Stomach smooth muscle (tissue), 2 donors: ENCODE data around the gene SCGB1C1.

Experiments used
- H3K27ac ChIP-seq: one replicate; pipeline ENCODE4 v1.7.0; 2013; ENCODE audit warnings: mild to moderate bottlenecking, low read length, inconsistent platforms
- H3K27me3 ChIP-seq, 2 donors: one replicate each; pipeline ENCODE4 v1.7.0; 2013; ENCODE audit warnings: low read length in 2 of 2; ENCODE audit not compliant: insufficient read depth in 2 of 2, control insufficient read depth in 1 of 2
- H3K36me3 ChIP-seq, 2 donors: one replicate each; pipeline ENCODE4 v1.7.0; 2013; ENCODE audit warnings: low read length in 2 of 2; ENCODE audit not compliant: control insufficient read depth in 2 of 2, insufficient read depth in 2 of 2
- H3K4me1 ChIP-seq: one replicate; pipeline ENCODE4 v1.7.0; 2013; ENCODE audit warnings: low read length; ENCODE audit not compliant: control insufficient read depth, insufficient read depth
- H3K4me3 ChIP-seq, 2 donors: one replicate each; pipeline ENCODE4 v1.7.0; 2013; ENCODE audit warnings: low read length in 2 of 2
- H3K9ac ChIP-seq, 2 donors: one replicate each; pipeline ENCODE4 v1.7.0; 2013; ENCODE audit warnings: low read length in 2 of 2, mild to moderate bottlenecking in 1 of 2
- H3K9me3 ChIP-seq, 2 donors: one replicate each; pipeline ENCODE4 v1.7.0; 2013; ENCODE audit warnings: low read length in 2 of 2; ENCODE audit not compliant: control insufficient read depth in 2 of 2
- donor health status: healthy.
- donor health status: Pancreatic carcinoma.

The SCGB1C1 gene

GRCh38 chr11:206002-206384, 13.1 kb downstream of the SCGB1C1 start:
- H3K4me1 ChIP-seq, result peaks cover 56% of the 10 kb centered on the region
- no peaks in the 10 kb centered on the region for H3K27me3 ChIP-seq
- peak overlapping the region; percentile 91 to 95 for H3K9ac ChIP-seq
- H3K4me3 ChIP-seq, result peak overlapping the region; percentile 92 to 96
- H3K36me3 ChIP-seq, result peaks cover 25 to 41% of the 10 kb centered on the region in 2 donors
- no peak overlapping the region for H3K27ac ChIP-seq
- no peaks in the 10 kb centered on the region for H3K9me3 ChIP-seq

GRCh38 chr11:206526-207207, 13.8 kb downstream of the SCGB1C1 start:
- Histone ChIP-seq H3K4me1 (peaks cover 59% of the 10 kb centered on the region), H3K27me3 (no peaks in the 10 kb centered on the region), H3K27ac (peak overlapping the region; percentile 99), H3K36me3 (peaks cover 32 to 45% of the 10 kb centered on the region in 2 donors), H3K9me3 (no peaks in the 10 kb centered on the region), H3K9ac (peak overlapping the region; percentile 91 to 95), H3K4me3 (peak overlapping the region; percentile 92 to 96)

- peak within 1 kb of the TSS; percentile 99 for H3K27ac ChIP-seq
These were observed 14.5 kb downstream of the SCGB1C1 start, which contains the start of the genes BET1L and RIC8A for GRCh38 chr11:207208-207862. TSS of gene BET1L (minus strand) at chr11:207399. CDS start at chr11:207321, 78 bp downstream. TSS of gene RIC8A (plus strand) at chr11:207708. CDS start at chr11:208855, 1,147 bp downstream.

GRCh38 chr11:207863-208180, 14.9 kb downstream of the SCGB1C1 start:
- peak overlapping the region; percentile 99 for H3K27ac ChIP-seq
- H3K9me3 ChIP-seq, result no peaks in the 10 kb centered on the region
- H3K36me3 ChIP-seq, result peaks cover 43 to 55% of the 10 kb centered on the region in 2 donors
- H3K4me3 ChIP-seq, result peak overlapping the region; percentile 74 to 96
- no peaks in the 10 kb centered on the region for H3K27me3 ChIP-seq
- H3K4me1 ChIP-seq, result peaks cover 59% of the 10 kb centered on the region
- peak overlapping the region; percentile 95 to 97 for H3K9ac ChIP-seq

More at GRCh38 chr11:207208-207862, 14.5 kb downstream of the SCGB1C1 start, which contains the start of the genes BET1L and RIC8A:
- no peaks in the 10 kb centered on the region for H3K27me3 ChIP-seq
- peak within 1 kb of the TSS; percentile 92 to 96 for H3K4me3 ChIP-seq
- H3K9me3 ChIP-seq, result no peaks in the 10 kb centered on the region
- H3K9ac ChIP-seq, result peak within 1 kb of the TSS; percentile 95 to 97
- H3K4me1 ChIP-seq, result peaks cover 59% of the 10 kb centered on the region
- H3K36me3 ChIP-seq, result peaks cover 38 to 51% of the 10 kb centered on the region in 2 donors

- Histone ChIP-seq H3K9ac (peak overlapping the region; percentile 95 to 97), H3K27ac (peak overlapping the region; percentile 99), H3K4me1 (peaks cover 59% of the 10 kb centered on the region), H3K27me3 (no peaks in the 10 kb centered on the region), H3K9me3 (no peaks in the 10 kb centered on the region), H3K4me3 (peak overlapping the region; percentile 74 to 96), H3K36me3 (peaks cover 46 to 55% of the 10 kb centered on the region in 2 donors)
These were observed 15.5 kb downstream of the SCGB1C1 start for GRCh38 chr11:208181-208916.

GRCh38 chr11:208917-209260, 16.0 kb downstream of the SCGB1C1 start:
- Histone ChIP-seq H3K27me3 (no peaks in the 10 kb centered on the region), H3K9ac (peak overlapping the region; percentile 80 to 95), H3K4me3 (peak overlapping the region; percentile 74 to 96), H3K36me3 (peaks cover 41 to 52% of the 10 kb centered on the region in 2 donors), H3K4me1 (peaks cover 57% of the 10 kb centered on the region), H3K27ac (peak overlapping the region; percentile 99), H3K9me3 (no peaks in the 10 kb centered on the region)

- peak overlapping the region; percentile 74 to 96 for H3K4me3 ChIP-seq
- H3K9ac ChIP-seq, result peak overlapping the region; percentile 80 to 95
- peaks cover 41 to 55% of the 10 kb centered on the region in 2 donors for H3K36me3 ChIP-seq
- no peaks in the 10 kb centered on the region for H3K27me3 ChIP-seq
- no peaks in the 10 kb centered on the region for H3K9me3 ChIP-seq
- H3K4me1 ChIP-seq, result peaks cover 52% of the 10 kb centered on the region
- peak overlapping the region; percentile 99 for H3K27ac ChIP-seq
These were observed 16.6 kb downstream of the SCGB1C1 start for GRCh38 chr11:209275-210121.

GRCh38 chr11:210122-210802, 17.4 kb downstream of the SCGB1C1 start:
- Histone ChIP-seq H3K27me3 (no peaks in the 10 kb centered on the region), H3K4me1 (peaks cover 45% of the 10 kb centered on the region), H3K9me3 (no peaks in the 10 kb centered on the region), H3K27ac (no peak overlapping the region), H3K4me3 (peak overlapping the region in 1 of 2 donors; percentile 96), H3K36me3 (peaks cover 40 to 56% of the 10 kb centered on the region in 2 donors), H3K9ac (peak overlapping the region; percentile 80 to 95)

GRCh38 chr11:210803-211180, 17.9 kb downstream of the SCGB1C1 start:
- H3K4me3 ChIP-seq, result peak overlapping the region in 1 of 2 donors; percentile 8
- no peak overlapping the region for H3K27ac ChIP-seq
- H3K9ac ChIP-seq, result no peak overlapping the region
- H3K27me3 ChIP-seq, result no peaks in the 10 kb centered on the region
- H3K9me3 ChIP-seq, result no peaks in the 10 kb centered on the region
- H3K4me1 ChIP-seq, result peaks cover 40% of the 10 kb centered on the region
- peaks cover 39 to 57% of the 10 kb centered on the region in 2 donors for H3K36me3 ChIP-seq
